NT2/D1 (cell line): ENCODE measurements around the gene SP8.

Experiments used
- SUZ12 ChIP-seq: IDR thresholded peaks from 2 replicates; pipeline ENCODE4 v1.6.1; 2011; ENCODE audit not compliant: insufficient read length, insufficient read depth; ENCODE audit errors: extremely low read depth
- YY1 ChIP-seq: IDR thresholded peaks from 2 replicates; pipeline ENCODE4 v1.6.1; 2011; ENCODE audit not compliant: insufficient read length, insufficient read depth

- TF ChIP-seq SUZ12 (no peak), YY1 (no peak)
These were observed 45.3 kb upstream of the SP8 start for GRCh38 chr7:20831956-20832355.
